ENCODE measurements around the gene IL18RAP.
A peak's percentile ranks its signal among the peaks of the same experiment; 100 is the strongest.

Gene IL18RAP

GRCh38 chr2:102399499-102400141 is 23.3 kb upstream of the IL18RAP start:
- H3K27me3 Mint-ChIP-seq, result no peaks in the 10 kb centered on the region
- DNase-seq (no peak), ATAC-seq (replicated peaks) (peak; percentile 16)
- H3K4me3 Mint-ChIP-seq, result no peak overlapping the region
- H3K36me3 Mint-ChIP-seq (ENCODE audit: insufficient read depth), result peaks cover 3% of the 10 kb centered on the region
- H3K27ac Mint-ChIP-seq, result peak overlapping the region; percentile 0 to 32
- no peaks in the 10 kb centered on the region for H3K9me3 Mint-ChIP-seq
- H3K4me1 Mint-ChIP-seq (ENCODE audit: low read depth in 2 of 2), result peaks cover 3 to 16% of the 10 kb centered on the region in 2 donors

- Mint-ChIP-seq H3K36me3 (ENCODE audit: insufficient read depth) (peaks cover 3% of the 10 kb centered on the region), H3K9me3 (no peaks in the 10 kb centered on the region), H3K4me1 (ENCODE audit: low read depth in 2 of 2) (peaks cover 3 to 16% of the 10 kb centered on the region in 2 donors), H3K27ac (no peak overlapping the region), H3K27me3 (no peaks in the 10 kb centered on the region), H3K4me3 (no peak overlapping the region)
- ATAC-seq (replicated peaks) (no peak), DNase-seq (no peak)
Measured at GRCh38 chr2:102401456-102401855, 21.5 kb upstream of the IL18RAP start.

- Mint-ChIP-seq H3K36me3 (ENCODE audit: insufficient read depth) (peaks cover 3% of the 10 kb centered on the region), H3K27me3 (no peaks in the 10 kb centered on the region), H3K27ac (no peak overlapping the region), H3K9me3 (no peaks in the 10 kb centered on the region), H3K4me3 (no peak overlapping the region), H3K4me1 (ENCODE audit: low read depth in 2 of 2) (peaks cover 3 to 16% of the 10 kb centered on the region in 2 donors)
- no peak for ATAC-seq (replicated peaks)
- no peak for DNase-seq
Measured at GRCh38 chr2:102401865-102402264, 21.1 kb upstream of the IL18RAP start.

GRCh38 chr2:102410952-102411351 is 12.0 kb upstream of the IL18RAP start:
- no peak for ATAC-seq (replicated peaks)
- DNase-seq, result no peak
- Mint-ChIP-seq H3K36me3 (ENCODE audit: insufficient read depth) (no peaks in the 10 kb centered on the region), H3K27me3 (no peaks in the 10 kb centered on the region), H3K9me3 (no peaks in the 10 kb centered on the region), H3K4me1 (ENCODE audit: low read depth in 2 of 2) (peaks cover 0 to 5% of the 10 kb centered on the region in 2 donors), H3K4me3 (no peak overlapping the region), H3K27ac (no peak overlapping the region)

GRCh38 chr2:102412199-102412598 is 10.8 kb upstream of the IL18RAP start:
- no peak for DNase-seq
- Mint-ChIP-seq H3K4me3 (no peak overlapping the region), H3K36me3 (ENCODE audit: insufficient read depth) (no peaks in the 10 kb centered on the region), H3K27me3 (no peaks in the 10 kb centered on the region), H3K27ac (no peak overlapping the region), H3K4me1 (ENCODE audit: low read depth in 2 of 2) (peaks cover 9 to 14% of the 10 kb centered on the region in 2 donors), H3K9me3 (no peaks in the 10 kb centered on the region)
- ATAC-seq (replicated peaks), result no peak

- Mint-ChIP-seq H3K27me3 (no peaks in the 10 kb centered on the region), H3K4me1 (ENCODE audit: low read depth in 2 of 2) (peaks cover 50 to 59% of the 10 kb centered on the region in 2 donors), H3K9me3 (no peaks in the 10 kb centered on the region), H3K27ac (peak overlapping the region; percentile 95 to 96), H3K36me3 (ENCODE audit: insufficient read depth) (peaks cover 5% of the 10 kb centered on the region), H3K4me3 (peak overlapping the region; percentile 67 to 79)
- DNase-seq, result no peak
- ATAC-seq (replicated peaks), result peak; percentile 80
Measured at GRCh38 chr2:102417946-102418345, 5.0 kb upstream of the IL18RAP start.

GRCh38 chr2:102418421-102418961 is 4.5 kb upstream of the IL18RAP start:
- Mint-ChIP-seq H3K27me3 (no peaks in the 10 kb centered on the region), H3K4me3 (peak overlapping the region; percentile 56 to 71), H3K9me3 (no peaks in the 10 kb centered on the region), H3K36me3 (ENCODE audit: insufficient read depth) (peaks cover 5% of the 10 kb centered on the region), H3K27ac (peak overlapping the region; percentile 92 to 95), H3K4me1 (ENCODE audit: low read depth in 2 of 2) (peaks cover 55 to 64% of the 10 kb centered on the region in 2 donors)
- ATAC-seq (replicated peaks) (peak; percentile 80), DNase-seq (no peak)

- Mint-ChIP-seq H3K4me3 (peak overlapping the region; percentile 56 to 71), H3K27me3 (no peaks in the 10 kb centered on the region), H3K4me1 (ENCODE audit: low read depth in 2 of 2) (peaks cover 60 to 73% of the 10 kb centered on the region in 2 donors), H3K36me3 (ENCODE audit: insufficient read depth) (peaks cover 5% of the 10 kb centered on the region), H3K27ac (peak overlapping the region in 1 of 2 donors; percentile 85), H3K9me3 (no peaks in the 10 kb centered on the region)
- DNase-seq (no peak), ATAC-seq (replicated peaks) (no peak)
Measured at GRCh38 chr2:102420290-102420689, 2.7 kb upstream of the IL18RAP start.

- H3K36me3 Mint-ChIP-seq (ENCODE audit: insufficient read depth), result peaks cover 5% of the 10 kb centered on the region
- H3K4me1 Mint-ChIP-seq (ENCODE audit: low read depth in 2 of 2), result peaks cover 61 to 71% of the 10 kb centered on the region in 2 donors
- no peak for DNase-seq
- ATAC-seq (replicated peaks), result no peak
- no peaks in the 10 kb centered on the region for H3K9me3 Mint-ChIP-seq
- H3K4me3 Mint-ChIP-seq, result peak overlapping the region; percentile 58 to 71
- H3K27me3 Mint-ChIP-seq, result no peaks in the 10 kb centered on the region
- peak overlapping the region; percentile 5 to 32 for H3K27ac Mint-ChIP-seq
Measured at GRCh38 chr2:102421890-102422759, 835 bp upstream of the IL18RAP start.

- Mint-ChIP-seq H3K27ac (peak overlapping the region; percentile 5 to 32), H3K36me3 (ENCODE audit: insufficient read depth) (peaks cover 7% of the 10 kb centered on the region), H3K4me3 (peak overlapping the region; percentile 58 to 71), H3K4me1 (ENCODE audit: low read depth in 2 of 2) (peaks cover 60 to 72% of the 10 kb centered on the region in 2 donors), H3K27me3 (no peaks in the 10 kb centered on the region), H3K9me3 (no peaks in the 10 kb centered on the region)
- no peak for ATAC-seq (replicated peaks)
- DNase-seq, result no peak
Measured at GRCh38 chr2:102423368-102423767, 408 bp downstream of the IL18RAP start.

GRCh38 chr2:102424754-102425153 is 1.8 kb downstream of the IL18RAP start:
- DNase-seq (no peak), ATAC-seq (replicated peaks) (no peak)
- H3K4me3 Mint-ChIP-seq, result peak overlapping the region; percentile 11 to 71
- H3K27ac Mint-ChIP-seq, result peak overlapping the region; percentile 21 to 35
- H3K27me3 Mint-ChIP-seq, result no peaks in the 10 kb centered on the region
- peaks cover 12% of the 10 kb centered on the region for H3K36me3 Mint-ChIP-seq (ENCODE audit: insufficient read depth)
- H3K9me3 Mint-ChIP-seq, result no peaks in the 10 kb centered on the region
- H3K4me1 Mint-ChIP-seq (ENCODE audit: low read depth in 2 of 2), result peaks cover 60 to 64% of the 10 kb centered on the region in 2 donors

- H3K9me3 Mint-ChIP-seq, result no peaks in the 10 kb centered on the region
- no peaks in the 10 kb centered on the region for H3K27me3 Mint-ChIP-seq
- peak overlapping the region; percentile 21 to 35 for H3K27ac Mint-ChIP-seq
- H3K4me3 Mint-ChIP-seq, result peak overlapping the region in 1 of 2 donors; percentile 71
- peaks cover 62% of the 10 kb centered on the region in 2 donors for H3K4me1 Mint-ChIP-seq (ENCODE audit: low read depth in 2 of 2)
- DNase-seq, result no peak
- ATAC-seq (replicated peaks), result peak; percentile 15
- peaks cover 15% of the 10 kb centered on the region for H3K36me3 Mint-ChIP-seq (ENCODE audit: insufficient read depth)
Measured at GRCh38 chr2:102425441-102426132, 2.6 kb downstream of the IL18RAP start.

GRCh38 chr2:102427249-102427648 is 4.3 kb downstream of the IL18RAP start:
- H3K27me3 Mint-ChIP-seq, result no peaks in the 10 kb centered on the region
- peaks cover 54 to 57% of the 10 kb centered on the region in 2 donors for H3K4me1 Mint-ChIP-seq (ENCODE audit: low read depth in 2 of 2)
- H3K4me3 Mint-ChIP-seq, result peak overlapping the region; percentile 34 to 36
- H3K9me3 Mint-ChIP-seq, result no peaks in the 10 kb centered on the region
- H3K27ac Mint-ChIP-seq, result peak overlapping the region; percentile 19 to 72
- no peak for DNase-seq
- ATAC-seq (replicated peaks), result peak; percentile 52
- H3K36me3 Mint-ChIP-seq (ENCODE audit: insufficient read depth), result peaks cover 15% of the 10 kb centered on the region
